ENCODE data around the gene DNM1. TPM values are rescaled to one million over a fixed set of nuclear protein-coding genes. Genes with fewer than 3 reads are reported as not detected.

Gene DNM1
- total RNA-seq, 1 experiment from 2014 or later: 3.9 TPM

- H3K36me3 Mint-ChIP-seq (ENCODE audit: insufficient read depth, unreplicated experiment): peaks cover 46% of the 10 kb centered on the region
- peaks cover 8% of the 10 kb centered on the region for H3K4me1 Mint-ChIP-seq (ENCODE audit: low read depth, unreplicated experiment)
- peak; percentile 74 to 88 for DNase-seq
- no peaks in the 10 kb centered on the region for H3K27me3 ChIP-seq (replicated peaks; ENCODE audit: control insufficient read depth, insufficient read depth, low read length)
- peak within 1 kb of the TSS; percentile 96 for H3K27ac Mint-ChIP-seq (ENCODE audit: unreplicated experiment)
- H3K36me3 ChIP-seq (ENCODE audit: control insufficient read depth, insufficient read depth, low read length): peaks cover 3% of the 10 kb centered on the region
- H3K4me1 ChIP-seq: 0 out of 2 replicates have a peak, but pooled peaks cover 7% of the 10 kb centered on the region
- ChIA-PET POLR2A (interaction anchor here (0.6 to 1.6 kb wide), 4 partner anchors 28 to 256 kb away, joined by 3 to 5 read pairs (median 4); partner anchors contain the start of gene BBLN), CTCF (interaction anchor here (0.6 to 1.9 kb wide), 4 partner anchors 8 to 253 kb away, joined by 3 to 10 read pairs (median 4); partner anchors contain the start of genes GOLGA2 and SWI5)
- H3K9me3 ChIP-seq: no peaks in the 10 kb centered on the region
- H3K4me3 Mint-ChIP-seq (ENCODE audit: unreplicated experiment): peak within 1 kb of the TSS; percentile 89
- TF ChIP-seq CTCF (IDR thresholded peaks at IDR 0.05; ENCODE audit: insufficient read depth in 1 of 2, low read depth in 1 of 2, low read length in 1 of 2, severe bottlenecking in 1 of 2, unreplicated experiment in 1 of 2): peak; percentile 61 to 79
- intact Hi-C loops (cut with micrococcal nuclease; ENCODE audit: unreplicated experiment): loop anchor here (5.0 to 10.0 kb wide), 2 partner anchors 64 to 153 kb away; partner anchors contain the start of genes PTGES2 and SLC27A4
- peak within 1 kb of the TSS; percentile 98 for H3K4me3 ChIP-seq (ENCODE audit: low read depth, low read length)
- no peaks in the 10 kb centered on the region for H3K9me3 Mint-ChIP-seq (ENCODE audit: unreplicated experiment)
- H3K27me3 Mint-ChIP-seq (ENCODE audit: insufficient read depth, unreplicated experiment): no peaks in the 10 kb centered on the region
- TSS peak; percentile 68 for BruUV-seq (replicated peaks)
These were observed 11.7 kb upstream of the DNM1 start, which contains the start of gene CIZ1 for GRCh38 chr9:128191406-128192046. Gene CIZ1, minus strand, starts transcription at chr9:128191572. Its CDS starts 715 bp downstream, at chr9:128190857.

GRCh38 chr9:128192601-128193371, 10.4 kb upstream of the DNM1 start:
- BruUV-seq (replicated peaks): no TSS peak
- peak; percentile 92 to 96 for DNase-seq
- 0 out of 2 replicates have a peak, but pooled peaks cover 7% of the 10 kb centered on the region for H3K4me1 ChIP-seq
- peak in 1 of 2 experiments; percentile 15 for TF ChIP-seq CTCF (IDR thresholded peaks at IDR 0.05; ENCODE audit: insufficient read depth in 1 of 2, low read depth in 1 of 2, low read length in 1 of 2, severe bottlenecking in 1 of 2, unreplicated experiment in 1 of 2)
- no peaks in the 10 kb centered on the region for H3K9me3 ChIP-seq
- no peaks in the 10 kb centered on the region for H3K27me3 Mint-ChIP-seq (ENCODE audit: insufficient read depth, unreplicated experiment)
- peaks cover 8% of the 10 kb centered on the region for H3K4me1 Mint-ChIP-seq (ENCODE audit: low read depth, unreplicated experiment)
- no peaks in the 10 kb centered on the region for H3K9me3 Mint-ChIP-seq (ENCODE audit: unreplicated experiment)
- ChIA-PET CTCF (interaction anchor here (0.7 to 1.9 kb wide), 8 partner anchors 9 to 83 kb away, joined by 3 to 10 read pairs (median 5); partner anchors contain the start of genes BBLN, DNM1, GOLGA2 and SWI5), POLR2A (interaction anchor here (0.5 to 1.3 kb wide), 3 partner anchors 26 to 146 kb away, joined by 3 to 5 read pairs (median 4); partner anchors contain the start of genes GOLGA2 and SWI5)
- peaks cover 45% of the 10 kb centered on the region for H3K36me3 Mint-ChIP-seq (ENCODE audit: insufficient read depth, unreplicated experiment)
- intact Hi-C loops (cut with micrococcal nuclease; ENCODE audit: unreplicated experiment): loop anchor here (1.0 to 10.0 kb wide), 3 partner anchors 11 to 152 kb away; partner anchors contain the start of genes DNM1, PTGES2 and SLC27A4
- no peaks in the 10 kb centered on the region for H3K27me3 ChIP-seq (replicated peaks; ENCODE audit: control insufficient read depth, insufficient read depth, low read length)
- H3K4me3 Mint-ChIP-seq (ENCODE audit: unreplicated experiment): peak overlapping the region; percentile 89
- H3K36me3 ChIP-seq (ENCODE audit: control insufficient read depth, insufficient read depth, low read length): no peaks in the 10 kb centered on the region
- H3K4me3 ChIP-seq (ENCODE audit: low read depth, low read length): peak overlapping the region; percentile 98
- H3K27ac Mint-ChIP-seq (ENCODE audit: unreplicated experiment): peak overlapping the region; percentile 80

Data from Caco-2 (cell line).